Osteoblast (primary cell): ENCODE measurements around the gene TPGS2. TPM values are rescaled to one million over a fixed set of nuclear protein-coding genes. Genes with fewer than 3 reads are reported as not detected.

ENCODE experiments used
- DNase-seq: peaks from one replicate; pipeline ENCODE4 v3.0.0; 2011; ENCODE audit warnings: low spot score, mixed read lengths; ENCODE audit not compliant: insufficient read length; ENCODE audit errors: missing footprints
- H2AFZ ChIP-seq: 2 replicates; pipeline ENCODE4 v1.6.0; 2011; ENCODE audit warnings: mild to moderate bottlenecking, low read length
- H3K27ac ChIP-seq: 2 replicates; pipeline ENCODE4 v1.5.1; 2011; ENCODE audit warnings: mild to moderate bottlenecking, low read depth, low read length, moderate library complexity
- H3K27me3 ChIP-seq: 2 replicates; pipeline ENCODE4 v1.6.0; 2012; ENCODE audit warnings: mild to moderate bottlenecking, control low read depth, inconsistent platforms, low read length, moderate library complexity; ENCODE audit not compliant: insufficient read depth
- H3K36me3 ChIP-seq: 2 replicates; pipeline ENCODE4 v1.5.1; 2011; ENCODE audit warnings: mild to moderate bottlenecking, low read length, control low read depth, moderate library complexity; ENCODE audit not compliant: insufficient read depth
- H3K4me1 ChIP-seq: 2 replicates; pipeline ENCODE4 v1.5.1; 2011; ENCODE audit warnings: mild to moderate bottlenecking, low read length, control low read depth, moderate library complexity; ENCODE audit not compliant: insufficient read depth
- H3K4me2 ChIP-seq: 2 replicates; pipeline ENCODE4 v1.6.0; 2011; ENCODE audit warnings: mild to moderate bottlenecking, low read length; ENCODE audit not compliant: insufficient read depth
- H3K4me3 ChIP-seq: fragments of 200-600 bp; sonication (generic); 3 replicates; pipeline ENCODE4 v1.5.1; 2012; ENCODE audit warnings: mild to moderate bottlenecking, low read length, inconsistent platforms; ENCODE audit not compliant: insufficient read depth
- H3K79me2 ChIP-seq: 2 replicates; pipeline ENCODE4 v1.6.0; 2012; ENCODE audit warnings: mild to moderate bottlenecking, low read length, control low read depth, inconsistent platforms; ENCODE audit not compliant: insufficient read depth
- H3K9me3 ChIP-seq: 2 replicates; pipeline ENCODE4 v1.5.1; 2011; ENCODE audit warnings: low read depth, low read length, control low read depth
- H4K20me1 ChIP-seq: 2 replicates; pipeline ENCODE4 v1.6.0; 2012; ENCODE audit warnings: mild to moderate bottlenecking, low read length, control low read depth; ENCODE audit not compliant: insufficient read depth
- total RNA-seq: library from RNA; depleted of rRNA; stranded (reverse); fragments of >200 nt; gene quantifications from 2 replicates; pipeline ENCODE4 v1.2.3, GENCODE V29; 2012
- TF ChIP-seq, protein P1 (sequence below): IDR thresholded peaks from 2 replicates; pipeline ENCODE4 v1.5.1; 2011; ENCODE audit warnings: mild to moderate bottlenecking, low read depth, low read length, moderate library complexity; ENCODE audit errors: extremely low read depth

Gene TPGS2
- total RNA-seq, 1 donor, result 98.8 TPM

DNA sequence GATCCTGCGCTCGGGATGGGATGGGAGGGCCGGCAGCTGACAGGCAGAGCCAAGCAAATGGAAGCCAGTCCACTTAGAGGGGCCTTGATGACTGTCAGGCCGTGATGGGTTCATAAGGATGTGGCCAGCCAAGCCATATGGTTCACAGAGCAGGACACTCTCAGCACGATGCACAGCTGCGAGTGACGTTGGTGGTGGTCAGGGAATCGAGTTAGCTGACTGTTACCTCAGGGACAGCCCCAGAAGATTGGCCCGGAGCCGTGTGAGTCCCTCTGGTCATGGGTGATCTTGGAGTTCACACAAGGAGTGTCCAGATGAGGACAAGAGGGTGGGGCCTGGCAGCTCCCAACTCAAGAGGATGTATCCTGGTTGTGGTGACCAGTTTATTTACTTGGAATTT is 70.2 kb downstream of the TPGS2 start:
- Histone ChIP-seq H3K4me1 (peaks cover 30% of the 10 kb centered on the region), H3K79me2 (no peaks in the 10 kb centered on the region), H3K9me3 (no peaks in the 10 kb centered on the region), H2AFZ (no peak overlapping the region), H3K4me3 (no peak overlapping the region), H4K20me1 (no peaks in the 10 kb centered on the region), H3K36me3 (no peaks in the 10 kb centered on the region), H3K27me3 (no peaks in the 10 kb centered on the region), H3K4me2 (no peak overlapping the region), H3K27ac (no peak overlapping the region)
- TF ChIP-seq, protein P1, sequence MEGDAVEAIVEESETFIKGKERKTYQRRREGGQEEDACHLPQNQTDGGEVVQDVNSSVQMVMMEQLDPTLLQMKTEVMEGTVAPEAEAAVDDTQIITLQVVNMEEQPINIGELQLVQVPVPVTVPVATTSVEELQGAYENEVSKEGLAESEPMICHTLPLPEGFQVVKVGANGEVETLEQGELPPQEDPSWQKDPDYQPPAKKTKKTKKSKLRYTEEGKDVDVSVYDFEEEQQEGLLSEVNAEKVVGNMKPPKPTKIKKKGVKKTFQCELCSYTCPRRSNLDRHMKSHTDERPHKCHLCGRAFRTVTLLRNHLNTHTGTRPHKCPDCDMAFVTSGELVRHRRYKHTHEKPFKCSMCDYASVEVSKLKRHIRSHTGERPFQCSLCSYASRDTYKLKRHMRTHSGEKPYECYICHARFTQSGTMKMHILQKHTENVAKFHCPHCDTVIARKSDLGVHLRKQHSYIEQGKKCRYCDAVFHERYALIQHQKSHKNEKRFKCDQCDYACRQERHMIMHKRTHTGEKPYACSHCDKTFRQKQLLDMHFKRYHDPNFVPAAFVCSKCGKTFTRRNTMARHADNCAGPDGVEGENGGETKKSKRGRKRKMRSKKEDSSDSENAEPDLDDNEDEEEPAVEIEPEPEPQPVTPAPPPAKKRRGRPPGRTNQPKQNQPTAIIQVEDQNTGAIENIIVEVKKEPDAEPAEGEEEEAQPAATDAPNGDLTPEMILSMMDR, result no peak
- no peak for DNase-seq

DNA sequence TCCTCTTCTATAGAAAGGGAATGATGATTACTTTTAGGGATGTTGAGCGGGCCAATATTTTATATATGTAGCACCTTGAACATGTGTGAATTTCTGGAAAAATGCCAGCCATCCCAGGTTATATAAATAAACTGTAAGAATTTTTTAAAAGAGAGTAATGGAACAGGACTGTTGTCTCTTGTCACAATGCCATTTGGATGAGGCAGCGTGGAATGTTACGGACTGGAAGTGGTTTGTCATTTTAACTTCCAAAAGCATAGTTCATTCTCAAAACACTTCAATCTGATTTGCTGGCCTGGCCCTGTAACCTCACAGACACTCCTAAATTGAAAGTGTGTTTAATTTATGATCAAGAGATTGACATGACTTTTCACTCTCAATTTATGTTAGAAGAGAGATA is 70.8 kb downstream of the TPGS2 start:
- H3K4me3 ChIP-seq, result no peak overlapping the region
- no peak overlapping the region for H3K4me2 ChIP-seq
- H3K36me3 ChIP-seq, result no peaks in the 10 kb centered on the region
- H3K4me1 ChIP-seq, result peaks cover 35% of the 10 kb centered on the region
- no peaks in the 10 kb centered on the region for H3K9me3 ChIP-seq
- DNase-seq, result no peak
- no peaks in the 10 kb centered on the region for H3K27me3 ChIP-seq
- H3K79me2 ChIP-seq, result no peaks in the 10 kb centered on the region
- H2AFZ ChIP-seq, result no peak overlapping the region
- TF ChIP-seq, protein P1, result no peak
- no peaks in the 10 kb centered on the region for H4K20me1 ChIP-seq
- H3K27ac ChIP-seq, result no peak overlapping the region

DNA sequence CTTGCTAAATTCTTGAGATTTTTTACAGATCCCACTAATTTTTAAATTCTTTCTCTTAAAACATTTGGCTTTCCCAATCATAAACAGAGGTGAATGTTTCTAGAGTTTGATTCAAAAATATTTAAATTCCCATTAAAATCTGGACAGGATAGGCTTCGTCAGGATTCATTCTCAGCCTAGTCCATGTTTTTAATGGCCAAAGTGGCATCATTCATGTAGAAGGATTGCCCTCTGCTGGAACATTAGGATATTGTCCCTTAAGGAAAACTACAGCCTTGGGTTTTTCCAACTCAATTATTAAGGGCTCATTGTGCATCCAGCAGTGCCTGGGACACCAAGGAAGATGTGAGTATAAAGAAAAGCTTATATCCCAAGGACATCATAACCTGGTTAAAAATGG is 71.7 kb downstream of the TPGS2 start:
- DNase-seq, result peak; percentile 94
- peaks cover 35% of the 10 kb centered on the region for H3K4me1 ChIP-seq
- no peak overlapping the region for H3K4me2 ChIP-seq
- H3K9me3 ChIP-seq, result no peaks in the 10 kb centered on the region
- H3K79me2 ChIP-seq, result no peaks in the 10 kb centered on the region
- peak overlapping the region; percentile 47 for H3K27ac ChIP-seq
- no peak overlapping the region for H2AFZ ChIP-seq
- TF ChIP-seq, protein P1, result peak; percentile 79
- H3K27me3 ChIP-seq, result no peaks in the 10 kb centered on the region
- no peaks in the 10 kb centered on the region for H3K36me3 ChIP-seq
- H4K20me1 ChIP-seq, result no peaks in the 10 kb centered on the region
- H3K4me3 ChIP-seq, result no peak overlapping the region

DNA sequence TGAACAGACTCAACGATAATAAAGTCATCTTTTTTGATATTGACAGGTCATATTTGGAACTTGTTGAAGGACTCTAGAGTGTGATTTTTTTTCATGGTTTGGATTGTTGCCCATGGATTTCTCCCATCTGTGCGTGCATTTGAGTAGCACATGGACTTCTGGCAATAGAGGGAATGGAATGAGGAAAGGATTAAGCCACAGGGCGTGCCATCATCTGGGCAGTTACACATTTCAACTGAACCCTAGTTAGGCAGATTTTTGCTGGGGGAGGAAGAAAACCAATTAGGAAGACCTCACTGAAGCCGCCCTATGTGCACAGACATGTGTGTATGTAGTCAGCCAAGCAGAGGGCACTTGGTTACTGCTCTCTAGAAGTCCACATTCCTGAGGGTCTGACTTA is 72.6 kb downstream of the TPGS2 start:
- TF ChIP-seq, protein P1, result no peak
- H3K4me3 ChIP-seq, result no peak overlapping the region
- no peak overlapping the region for H2AFZ ChIP-seq
- H3K36me3 ChIP-seq, result no peaks in the 10 kb centered on the region
- peaks cover 35% of the 10 kb centered on the region for H3K4me1 ChIP-seq
- no peak for DNase-seq
- H3K27ac ChIP-seq, result peak overlapping the region; percentile 47
- H3K27me3 ChIP-seq, result no peaks in the 10 kb centered on the region
- no peaks in the 10 kb centered on the region for H3K9me3 ChIP-seq
- H3K4me2 ChIP-seq, result peak overlapping the region; percentile 21
- no peaks in the 10 kb centered on the region for H3K79me2 ChIP-seq
- no peaks in the 10 kb centered on the region for H4K20me1 ChIP-seq
